ENCODE data around the gene GNAQ.

DNA sequence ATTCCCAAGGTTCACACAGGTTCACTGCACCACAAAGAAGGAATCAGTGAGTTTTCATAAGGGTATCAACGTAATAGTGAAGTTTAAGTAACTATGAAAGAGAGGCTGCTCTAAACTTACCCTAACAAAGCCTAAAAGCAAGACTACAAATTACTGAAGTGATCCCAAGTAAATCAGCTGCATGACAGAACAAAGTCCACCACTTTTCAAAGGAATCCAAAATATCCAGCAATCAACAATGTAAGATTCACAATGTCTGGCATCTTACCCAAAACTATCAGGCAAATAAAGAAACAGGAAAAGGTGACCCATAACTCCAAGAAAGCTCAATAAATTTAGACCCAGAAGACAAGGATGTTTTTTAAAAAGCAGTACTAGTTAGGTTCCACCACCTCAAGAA is 70.1 kb downstream of the GNAQ start:
- TF ChIP-seq TEAD4 (IDR thresholded peaks at IDR 0.05) (no peak), RAD21 (IDR thresholded peaks at IDR 0.05; ENCODE audit: low read depth) (no peak), CEBPB (IDR thresholded peaks at IDR 0.05) (no peak), TAF1 (IDR thresholded peaks at IDR 0.05; ENCODE audit: low read depth) (no peak)

Measured in Ishikawa (cell line).